ENCODE data around the gene PPP1R12B.

PPP1R12B gene

DNA sequence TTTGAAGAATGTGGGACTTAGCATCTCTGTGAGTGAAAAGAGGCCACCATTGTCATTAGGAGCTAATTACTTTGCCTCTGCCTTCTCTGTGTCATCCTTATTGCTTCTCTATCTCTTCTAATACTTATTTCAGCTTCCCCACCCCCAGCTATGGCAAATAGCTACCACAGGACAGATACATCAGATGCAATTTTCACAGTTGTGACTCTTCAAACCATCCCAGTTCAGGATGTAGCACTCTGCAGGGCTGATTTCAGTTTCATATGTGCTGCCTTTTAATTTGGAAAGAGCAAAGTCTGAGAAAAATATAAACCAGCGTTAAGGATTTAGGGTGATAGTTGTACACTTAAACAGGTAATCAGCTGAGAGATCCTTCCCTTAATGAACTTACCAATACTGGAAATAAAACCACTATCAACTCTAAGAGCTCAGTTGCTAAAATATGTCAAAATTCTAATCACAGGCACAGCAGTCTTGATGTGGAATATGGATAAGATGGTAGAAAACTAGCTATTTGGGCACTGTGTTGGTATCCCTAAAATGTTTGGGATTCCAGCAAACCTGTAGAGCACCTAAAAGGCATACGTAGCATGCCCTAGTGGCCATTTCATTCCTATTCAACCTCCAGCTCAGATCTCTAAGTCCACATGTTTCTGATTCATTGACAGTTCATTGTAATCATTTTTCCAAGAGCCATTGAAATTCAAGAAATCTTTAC lies 213.4 kb downstream of the PPP1R12B start:
- ChIA-PET CTCF (interaction anchor here (0.7 to 2.0 kb wide), 4 partner anchors 9 to 38 kb away, joined by 3 to 10 read pairs (median 4); no protein-coding TSS in a partner anchor), POLR2A (ENCODE audit: low non-redundant PET) (no interaction called here)
- TF ChIP-seq, protein P1, sequence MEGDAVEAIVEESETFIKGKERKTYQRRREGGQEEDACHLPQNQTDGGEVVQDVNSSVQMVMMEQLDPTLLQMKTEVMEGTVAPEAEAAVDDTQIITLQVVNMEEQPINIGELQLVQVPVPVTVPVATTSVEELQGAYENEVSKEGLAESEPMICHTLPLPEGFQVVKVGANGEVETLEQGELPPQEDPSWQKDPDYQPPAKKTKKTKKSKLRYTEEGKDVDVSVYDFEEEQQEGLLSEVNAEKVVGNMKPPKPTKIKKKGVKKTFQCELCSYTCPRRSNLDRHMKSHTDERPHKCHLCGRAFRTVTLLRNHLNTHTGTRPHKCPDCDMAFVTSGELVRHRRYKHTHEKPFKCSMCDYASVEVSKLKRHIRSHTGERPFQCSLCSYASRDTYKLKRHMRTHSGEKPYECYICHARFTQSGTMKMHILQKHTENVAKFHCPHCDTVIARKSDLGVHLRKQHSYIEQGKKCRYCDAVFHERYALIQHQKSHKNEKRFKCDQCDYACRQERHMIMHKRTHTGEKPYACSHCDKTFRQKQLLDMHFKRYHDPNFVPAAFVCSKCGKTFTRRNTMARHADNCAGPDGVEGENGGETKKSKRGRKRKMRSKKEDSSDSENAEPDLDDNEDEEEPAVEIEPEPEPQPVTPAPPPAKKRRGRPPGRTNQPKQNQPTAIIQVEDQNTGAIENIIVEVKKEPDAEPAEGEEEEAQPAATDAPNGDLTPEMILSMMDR (conservative IDR thresholded peaks at IDR 0.05; ENCODE audit: low read depth), result no peak
- DNase-seq (ENCODE audit: low spot score), result no peak
- no peak overlapping the region for H3K27ac ChIP-seq

DNA sequence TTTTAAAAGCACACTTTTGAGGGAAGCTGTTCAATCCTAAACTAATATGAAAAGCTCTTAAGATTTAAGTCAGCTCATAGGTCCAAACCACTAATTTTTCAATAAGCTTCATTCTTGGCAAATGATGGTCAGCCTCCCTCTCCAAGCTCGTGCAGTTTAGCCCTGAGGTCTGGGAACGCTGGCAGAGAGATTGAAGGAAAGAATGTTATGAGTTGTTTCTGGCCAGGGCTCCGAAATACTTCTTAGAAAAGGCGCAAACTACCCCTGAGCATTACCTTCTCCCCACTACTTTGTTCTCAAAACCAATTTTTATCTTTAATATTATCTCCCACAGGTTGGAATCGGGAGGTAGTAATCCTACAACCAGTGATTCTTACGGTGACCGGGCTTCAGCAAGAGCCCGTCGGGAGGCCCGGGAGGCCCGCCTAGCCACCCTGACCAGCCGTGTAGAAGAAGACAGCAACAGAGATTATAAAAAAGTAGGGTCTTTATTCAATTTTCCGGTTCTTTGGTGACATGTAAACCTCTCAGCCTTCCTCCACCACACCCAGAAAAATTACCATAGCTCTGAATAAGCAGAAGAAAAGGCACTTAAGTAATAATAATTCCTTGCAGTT lies 214.1 kb downstream of the PPP1R12B start:
- no peak for DNase-seq (ENCODE audit: low spot score)
- no peak overlapping the region for H3K27ac ChIP-seq
- CTCF ChIA-PET, result interaction anchor here (0.7 to 2.0 kb wide), 3 partner anchors 12 to 38 kb away, joined by 3 to 10 read pairs (median 4); no protein-coding TSS in a partner anchor
- TF ChIP-seq, protein P1 (conservative IDR thresholded peaks at IDR 0.05; ENCODE audit: low read depth), result no peak
- POLR2A ChIA-PET (ENCODE audit: low non-redundant PET), result interaction anchor here (0.6 kb wide), 1 partner anchor 37 kb away, joined by 5 read pairs; no protein-coding TSS in a partner anchor

DNA sequence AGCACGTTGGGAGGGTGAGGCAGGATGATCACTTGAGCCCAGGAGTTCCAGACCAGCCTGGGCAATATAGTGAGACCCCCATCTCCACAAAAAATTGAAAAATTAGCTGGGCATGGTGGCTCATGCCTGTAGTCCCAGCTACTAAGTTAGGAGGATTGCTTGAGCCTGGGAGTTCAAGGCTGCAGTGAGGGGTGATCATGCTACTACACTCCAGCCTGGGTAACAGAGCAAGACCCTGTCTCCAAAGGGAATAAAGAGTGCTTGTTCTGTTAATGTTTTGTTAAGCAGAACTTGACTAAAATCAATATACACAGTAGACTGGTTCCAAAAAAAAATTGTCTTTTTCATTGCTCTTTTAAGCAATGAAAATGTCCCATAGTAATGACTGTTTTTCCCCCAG lies 215.3 kb downstream of the PPP1R12B start:
- POLR2A ChIA-PET (ENCODE audit: low non-redundant PET), result no interaction called here
- DNase-seq (ENCODE audit: low spot score), result no peak
- CTCF ChIA-PET, result interaction anchor here (1.5 kb wide), 1 partner anchor 36 kb away, joined by 6 read pairs; no protein-coding TSS in a partner anchor
- no peak overlapping the region for H3K27ac ChIP-seq
- TF ChIP-seq, protein P1 (conservative IDR thresholded peaks at IDR 0.05; ENCODE audit: low read depth), result no peak

DNA sequence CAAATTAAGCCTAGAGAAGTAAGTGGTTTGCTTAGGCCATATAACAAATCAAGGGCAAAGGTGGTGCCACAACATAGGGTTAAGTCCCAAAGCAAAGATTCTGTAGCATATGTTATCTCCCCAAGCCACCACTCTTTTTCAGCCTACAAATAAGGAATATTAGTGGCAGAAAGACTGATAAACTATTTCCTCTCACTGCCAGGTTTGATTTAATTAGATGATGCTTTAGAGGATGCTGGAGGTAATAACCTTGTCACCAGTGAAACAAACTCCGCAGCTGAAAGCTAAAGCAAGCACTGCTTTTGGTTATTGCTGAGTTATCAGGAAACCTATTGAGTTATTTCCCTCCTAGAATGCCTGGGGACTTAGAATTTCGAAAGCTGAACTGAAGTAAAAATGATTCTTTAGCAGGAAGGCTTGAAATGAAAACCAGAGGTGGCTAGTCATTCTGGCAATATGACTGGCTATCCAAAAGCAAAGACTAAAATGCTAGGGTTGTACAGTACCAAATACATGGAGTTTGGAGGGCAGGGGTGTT lies 216.5 kb downstream of the PPP1R12B start:
- ChIA-PET CTCF (interaction anchor here (0.8 to 1.5 kb wide), 2 partner anchors 35 to 36 kb away, joined by 4 to 6 read pairs; no protein-coding TSS in a partner anchor), POLR2A (ENCODE audit: low non-redundant PET) (no interaction called here)
- no peak overlapping the region for H3K27ac ChIP-seq
- DNase-seq (ENCODE audit: low spot score), result no peak
- TF ChIP-seq, protein P1 (conservative IDR thresholded peaks at IDR 0.05; ENCODE audit: low read depth), result no peak

DNA sequence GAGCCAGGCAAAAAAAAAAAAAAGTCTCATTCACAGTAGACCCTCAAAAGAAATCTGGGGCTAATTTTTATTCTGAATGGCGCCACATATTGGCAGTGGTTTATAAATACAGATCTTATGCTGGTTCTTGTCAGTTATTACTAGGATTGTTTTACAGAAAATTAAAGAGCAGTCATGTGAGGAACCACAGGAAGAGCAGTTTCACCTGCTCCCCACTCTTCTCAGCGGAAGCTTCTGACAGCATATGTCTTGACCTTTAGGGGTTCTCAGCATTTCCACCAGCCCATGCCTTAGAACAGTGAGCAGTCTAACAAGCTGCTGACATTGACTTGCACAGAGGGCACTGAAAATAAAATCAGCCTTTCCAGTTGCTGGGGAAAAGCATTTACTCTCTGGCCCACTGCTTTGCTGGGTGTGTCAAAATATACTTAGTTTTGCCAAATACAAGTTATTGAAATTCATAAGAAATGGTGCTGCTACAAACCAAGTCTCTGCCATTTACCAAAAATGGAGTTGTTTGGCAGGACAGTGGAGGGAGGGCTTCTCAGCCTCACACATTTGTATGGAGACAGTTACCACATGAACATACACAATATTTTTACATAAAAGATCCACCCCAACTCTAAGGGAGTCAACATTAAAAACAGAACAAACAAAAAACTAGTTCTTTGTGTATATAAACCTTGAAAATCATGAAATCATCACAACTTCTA lies 217.5 kb downstream of the PPP1R12B start:
- H3K27ac ChIP-seq, result no peak overlapping the region
- TF ChIP-seq, protein P1 (conservative IDR thresholded peaks at IDR 0.05; ENCODE audit: low read depth), result no peak
- ChIA-PET POLR2A (ENCODE audit: low non-redundant PET) (interaction anchor here (0.6 kb wide), 1 partner anchor 9 kb away, joined by 3 read pairs; no protein-coding TSS in a partner anchor), CTCF (interaction anchor here (0.5 to 0.8 kb wide), 3 partner anchors 35 to 921 kb away, joined by 3 to 4 read pairs (median 3); no protein-coding TSS in a partner anchor)
- DNase-seq (ENCODE audit: low spot score), result no peak

DNA sequence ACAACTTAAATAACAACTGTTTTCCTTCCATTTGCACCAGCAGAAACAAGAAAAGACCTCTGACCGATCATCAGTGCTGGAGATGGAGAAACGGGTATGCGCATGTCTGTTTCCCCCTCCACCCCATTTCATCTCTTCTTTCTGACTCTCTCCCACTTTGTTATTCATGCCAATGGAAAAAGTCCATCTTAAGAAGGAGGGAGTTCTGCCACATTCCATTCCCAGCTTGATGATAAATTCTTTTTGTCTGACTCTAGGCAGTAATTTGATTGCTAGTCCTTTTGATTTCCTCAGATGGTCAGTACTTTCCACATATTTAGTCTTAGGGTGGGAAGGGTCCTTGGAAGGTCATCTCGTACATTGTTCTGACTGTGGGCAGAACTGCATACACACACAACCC lies 219.2 kb downstream of the PPP1R12B start:
- ChIA-PET CTCF (interaction anchor here (0.9 kb wide), 1 partner anchor 32 kb away, joined by 4 read pairs; no protein-coding TSS in a partner anchor), POLR2A (ENCODE audit: low non-redundant PET) (no interaction called here)
- H3K27ac ChIP-seq, result no peak overlapping the region
- TF ChIP-seq, protein P1 (conservative IDR thresholded peaks at IDR 0.05; ENCODE audit: low read depth), result no peak
- DNase-seq (ENCODE audit: low spot score), result no peak
